HK-2 (cell line): Measurements from ENCODE around the gene TGM5.
A peak's percentile ranks its signal among the peaks of the same experiment; 100 is the strongest.
"Not testable (repeated sequence)": the region's sequence is repeated elsewhere in the genome, so short reads cannot be mapped to it uniquely, and the experiment has no call there.

Experiments used
- DNase-seq: peaks from one replicate; pipeline ENCODE4 v3.0.0-alpha.2; 2018; ENCODE audit not compliant: unreplicated experiment

Gene TGM5

DNA sequence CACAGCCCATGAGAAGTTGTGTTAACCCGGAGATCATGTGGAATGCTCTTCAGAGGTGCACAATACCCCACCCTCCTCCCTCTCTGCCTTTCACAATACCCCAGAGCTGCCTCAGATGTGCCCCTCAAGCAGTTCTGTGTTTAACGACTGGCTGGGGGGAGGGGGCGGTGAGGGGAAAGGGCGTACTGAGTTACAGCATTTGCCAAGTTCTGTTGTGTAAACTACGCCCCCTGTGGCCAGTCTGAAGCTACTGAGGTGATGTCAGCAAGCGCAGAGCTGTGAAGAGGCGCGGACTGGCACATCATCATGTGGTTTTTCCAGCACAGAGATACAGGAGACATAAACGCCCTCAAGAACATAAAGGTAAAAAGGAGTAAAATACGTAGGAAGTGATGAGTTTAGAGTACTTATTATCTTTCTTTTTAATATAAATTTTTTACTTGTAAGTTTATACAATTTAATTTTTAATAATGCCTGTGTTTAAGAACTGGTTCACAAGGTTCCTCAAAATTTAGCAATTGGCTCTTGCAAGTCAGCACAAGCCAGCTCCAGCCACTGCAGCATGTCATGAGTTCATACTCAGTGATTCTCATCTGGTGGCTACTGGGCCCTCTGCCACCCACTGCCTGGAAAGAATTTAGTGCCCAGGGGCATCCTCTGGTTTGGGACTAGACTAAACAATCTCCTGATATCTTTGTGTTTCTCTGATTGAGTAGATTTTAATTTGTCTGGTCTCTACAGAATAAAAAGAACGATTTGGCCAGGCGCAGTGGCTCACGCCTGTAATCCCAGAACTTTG lies 47.6 kb downstream of the TGM5 start:
- DNase-seq = no peak

DNA sequence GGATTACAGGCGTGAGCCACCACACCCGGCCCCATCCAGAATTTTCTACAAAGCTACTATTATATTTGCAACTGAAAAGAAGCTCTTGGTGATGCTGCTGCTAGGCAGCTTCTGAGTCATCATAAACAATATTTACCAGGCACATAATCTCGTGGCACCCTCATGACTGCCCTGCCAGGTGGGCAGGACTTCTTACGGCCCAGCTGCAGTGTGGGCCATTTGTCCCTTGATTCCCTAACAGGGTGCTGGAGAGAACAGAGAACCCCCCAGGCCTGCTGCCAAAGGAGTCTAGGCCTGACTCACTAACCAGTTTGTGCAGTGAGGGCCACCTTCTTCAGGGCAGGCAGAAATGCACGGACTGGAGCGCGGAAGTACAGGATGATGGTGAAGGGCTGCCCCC lies 50.8 kb downstream of the TGM5 start:
- DNase-seq = no peak

DNA sequence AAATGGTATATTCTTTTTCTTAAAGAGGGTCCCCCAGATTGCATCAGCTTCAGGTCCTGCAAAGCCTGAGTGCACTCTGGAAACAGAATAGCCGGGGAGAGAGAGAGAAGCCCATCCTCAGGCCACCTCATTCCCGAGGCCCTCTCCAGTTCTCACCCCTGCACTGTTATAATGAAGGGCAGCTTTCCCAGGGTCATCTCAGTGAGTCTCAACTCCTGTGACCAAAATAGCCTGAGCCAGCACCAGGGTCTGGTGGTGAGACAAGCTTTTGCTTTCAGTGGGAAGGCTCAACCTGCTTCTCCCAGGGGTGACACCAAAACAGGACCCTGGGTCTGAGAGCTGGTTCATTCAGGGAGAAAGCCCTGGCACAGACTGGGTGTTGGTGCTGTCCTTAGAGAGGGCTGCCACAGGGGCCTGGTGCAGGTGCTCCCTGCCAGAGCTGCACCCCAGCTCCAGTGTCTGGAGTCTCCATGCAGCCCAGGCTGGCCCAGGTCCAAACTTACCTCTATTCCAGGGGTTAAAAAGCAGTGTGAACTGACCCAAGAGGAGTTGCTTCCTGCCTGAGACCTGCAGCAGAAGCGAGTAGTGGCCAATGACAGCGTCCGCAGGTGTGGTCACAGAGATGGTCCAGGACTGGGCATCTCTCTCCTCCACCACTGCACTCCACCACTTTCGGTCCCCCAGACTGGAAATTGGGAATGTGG lies 52.0 kb downstream of the TGM5 start:
- DNase-seq = no peak

DNA sequence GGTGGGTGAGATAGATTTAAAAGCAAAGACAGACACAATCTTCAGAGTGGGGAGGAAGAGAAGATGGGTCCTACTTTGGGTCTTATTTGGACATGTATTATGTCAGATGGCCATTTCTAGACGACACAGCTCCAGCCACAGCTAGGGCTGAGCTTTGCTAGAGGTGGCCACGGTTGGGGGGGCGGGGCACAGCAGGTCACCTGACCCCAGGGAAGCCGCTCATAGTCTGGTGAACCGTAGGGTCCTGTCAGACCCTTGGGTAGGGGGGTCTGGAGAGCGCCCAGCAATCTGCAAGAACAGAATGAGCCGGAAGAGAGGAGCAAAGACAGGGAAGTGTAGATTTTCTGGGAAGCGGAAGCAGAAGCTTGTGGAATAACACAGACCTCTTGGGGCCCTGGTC lies 52.6 kb downstream of the TGM5 start:
- DNase-seq = no peak

DNA sequence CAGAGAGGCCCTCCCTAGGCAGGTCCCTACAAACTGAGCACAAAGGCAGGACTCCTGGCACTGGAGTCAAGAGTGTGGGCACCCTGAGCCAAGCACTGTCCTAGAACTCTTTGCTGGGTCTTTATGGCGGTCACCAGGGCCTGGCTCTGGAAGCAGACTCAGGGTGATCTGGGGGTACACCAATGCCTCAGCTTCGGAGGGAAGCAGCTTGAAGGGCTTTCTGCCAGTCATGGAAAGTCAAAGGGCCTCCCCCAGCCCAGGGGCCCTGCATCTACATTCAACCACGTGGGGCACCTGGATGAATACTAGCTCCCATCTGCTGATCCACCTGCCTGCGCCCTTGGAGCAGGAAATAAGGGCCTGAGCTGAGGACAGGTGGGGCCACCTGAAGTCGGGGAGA lies 53.3 kb downstream of the TGM5 start:
- DNase-seq = no peak

DNA sequence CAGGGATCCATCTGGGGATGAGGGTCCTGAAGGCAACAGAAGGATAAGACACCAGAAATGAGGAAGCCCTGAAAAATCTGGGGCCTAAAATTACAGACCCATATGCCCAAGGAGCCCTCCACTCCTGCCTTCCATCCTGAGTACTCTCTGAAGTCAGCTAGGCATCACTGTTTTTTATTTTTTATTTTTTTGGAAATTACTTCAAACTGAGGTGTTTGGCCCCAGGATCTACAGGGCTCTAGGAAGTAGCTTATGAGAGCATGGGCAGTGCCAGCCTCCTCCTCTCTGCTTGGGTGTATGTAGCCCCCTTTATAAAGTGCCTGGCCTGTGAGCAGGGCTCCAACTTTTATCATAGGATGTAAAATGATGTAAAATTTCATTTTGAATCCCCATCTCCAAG lies 53.8 kb downstream of the TGM5 start:
- DNase-seq = no peak

DNA sequence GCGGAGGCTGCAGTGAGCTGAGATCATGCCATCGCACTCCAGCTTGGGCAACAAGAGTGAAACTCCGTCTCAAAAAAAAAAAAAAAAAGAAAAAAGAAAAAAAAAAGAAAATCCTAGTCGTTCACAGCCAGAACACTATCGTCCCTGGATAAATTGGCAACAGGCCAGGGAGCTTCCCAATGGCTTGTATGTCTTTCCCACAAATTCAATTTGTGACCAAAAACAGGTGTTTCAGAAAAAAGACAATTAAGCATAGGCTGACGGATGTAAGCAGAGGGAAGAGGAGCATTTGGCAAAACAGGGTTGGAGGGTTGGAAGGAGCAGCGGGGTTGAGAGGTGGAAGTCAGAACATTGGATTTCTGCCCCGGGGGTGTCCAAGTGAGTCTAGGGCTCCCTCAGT lies 54.4 kb downstream of the TGM5 start:
- no peak for DNase-seq

DNA sequence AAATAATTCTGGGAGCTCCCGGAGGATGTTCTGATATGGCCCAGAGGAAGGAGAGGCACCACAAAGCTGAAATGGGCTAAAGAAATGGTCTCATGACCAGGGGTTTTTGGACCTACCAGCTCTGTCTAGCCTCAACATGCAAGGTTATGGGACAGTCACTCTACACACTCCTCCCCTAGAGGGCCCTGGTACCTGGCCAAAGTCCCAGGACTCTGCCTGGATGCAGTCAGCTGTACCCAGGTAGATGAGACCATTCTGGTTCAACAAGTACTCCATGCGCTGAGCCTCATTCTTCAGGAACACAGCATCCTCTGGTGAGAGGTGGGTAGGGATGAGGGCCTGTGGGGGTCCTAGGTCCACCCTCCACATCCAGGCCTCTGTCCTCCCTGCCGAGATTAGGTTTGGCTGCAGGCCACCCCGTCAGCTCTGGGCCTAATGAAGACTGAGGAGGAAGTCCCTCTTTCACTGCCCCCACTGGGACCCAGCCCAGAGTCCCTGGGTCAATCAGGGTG lies 55.4 kb downstream of the TGM5 start:
- DNase-seq = no peak

DNA sequence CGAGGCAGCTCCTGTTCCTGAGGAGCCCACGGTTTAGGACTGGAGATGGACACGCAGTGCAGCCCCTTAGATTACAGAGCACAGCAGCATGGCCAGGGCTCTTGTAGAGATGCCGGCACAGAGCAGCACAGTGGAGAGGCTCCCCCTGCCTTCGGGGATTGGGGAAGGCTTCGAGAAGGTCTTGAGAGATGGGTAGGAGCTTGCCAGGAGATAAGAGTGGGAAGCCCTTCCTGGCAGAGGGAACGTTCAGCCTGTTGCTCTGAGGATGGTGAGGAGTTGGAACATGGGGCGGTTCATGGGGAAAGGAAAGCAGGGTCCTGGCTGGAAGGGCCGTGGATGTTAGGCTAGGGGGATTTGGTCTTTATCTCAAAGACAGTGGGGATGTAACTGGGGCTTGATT lies 55.9 kb downstream of the TGM5 start:
- no peak for DNase-seq

DNA sequence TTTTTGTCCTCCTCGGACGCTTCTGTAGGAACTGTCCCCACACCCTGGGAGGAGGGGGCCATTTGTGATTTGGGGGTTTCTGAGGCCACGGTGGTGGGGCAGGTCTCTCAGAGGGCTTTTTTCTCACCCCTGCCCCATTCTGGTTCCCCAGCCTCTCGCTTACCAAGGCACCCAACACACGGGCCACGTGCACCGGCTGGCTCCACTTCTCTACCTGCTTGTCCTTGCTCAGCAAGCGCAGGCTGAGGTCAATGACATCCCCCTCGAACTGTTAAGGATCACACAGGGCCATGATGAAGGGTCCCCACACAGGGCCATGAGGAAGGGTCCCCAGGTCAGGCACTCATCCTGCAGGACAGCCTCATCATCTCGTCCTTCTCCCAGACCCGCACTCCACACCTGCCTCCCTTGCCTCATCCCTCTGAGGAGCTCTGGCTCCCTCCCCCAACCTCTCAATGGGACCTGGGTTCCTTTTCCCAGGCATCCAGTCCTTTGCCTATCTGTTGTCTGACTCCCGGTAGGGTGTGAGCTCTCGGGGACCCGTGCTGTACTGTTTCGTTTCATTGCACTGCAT lies 56.5 kb downstream of the TGM5 start:
- no peak for DNase-seq

DNA sequence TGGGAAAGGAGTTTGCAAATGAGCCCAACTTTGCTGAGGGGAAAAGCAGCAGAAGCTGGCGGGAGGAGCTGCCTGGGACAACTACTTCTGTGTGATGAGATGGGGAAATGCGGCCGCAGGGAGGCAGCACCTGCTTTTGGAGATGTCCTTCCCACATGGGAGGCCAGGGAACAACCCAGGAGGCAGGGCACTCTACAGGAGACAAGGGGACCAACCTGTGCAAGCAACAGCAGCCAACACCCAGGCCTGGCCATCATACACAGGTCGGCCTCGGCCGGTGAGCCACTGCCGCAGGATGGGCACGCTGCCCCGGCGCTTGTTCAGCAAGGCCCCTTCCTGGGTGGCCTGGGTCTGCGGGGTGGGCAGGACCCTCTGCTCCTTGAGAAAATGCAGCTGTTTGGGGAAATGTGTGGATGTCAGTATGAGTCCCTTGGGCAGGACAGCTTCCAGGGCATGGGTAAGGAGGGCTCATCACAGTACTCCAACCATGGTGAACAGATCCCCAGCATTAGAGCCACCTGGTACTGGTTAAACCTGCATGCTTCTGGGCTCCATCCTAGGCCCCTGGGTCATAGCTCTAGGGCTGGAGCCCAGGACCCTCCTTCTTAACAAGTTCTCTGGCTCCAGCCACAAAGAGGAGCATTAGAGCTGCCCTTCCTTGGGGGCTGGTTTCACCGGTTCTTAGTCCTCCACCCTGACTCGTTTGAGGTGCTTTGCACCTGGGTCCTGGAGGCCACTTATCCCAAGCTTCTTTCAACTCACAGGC lies 57.5 kb downstream of the TGM5 start:
- DNase-seq = no peak

DNA sequence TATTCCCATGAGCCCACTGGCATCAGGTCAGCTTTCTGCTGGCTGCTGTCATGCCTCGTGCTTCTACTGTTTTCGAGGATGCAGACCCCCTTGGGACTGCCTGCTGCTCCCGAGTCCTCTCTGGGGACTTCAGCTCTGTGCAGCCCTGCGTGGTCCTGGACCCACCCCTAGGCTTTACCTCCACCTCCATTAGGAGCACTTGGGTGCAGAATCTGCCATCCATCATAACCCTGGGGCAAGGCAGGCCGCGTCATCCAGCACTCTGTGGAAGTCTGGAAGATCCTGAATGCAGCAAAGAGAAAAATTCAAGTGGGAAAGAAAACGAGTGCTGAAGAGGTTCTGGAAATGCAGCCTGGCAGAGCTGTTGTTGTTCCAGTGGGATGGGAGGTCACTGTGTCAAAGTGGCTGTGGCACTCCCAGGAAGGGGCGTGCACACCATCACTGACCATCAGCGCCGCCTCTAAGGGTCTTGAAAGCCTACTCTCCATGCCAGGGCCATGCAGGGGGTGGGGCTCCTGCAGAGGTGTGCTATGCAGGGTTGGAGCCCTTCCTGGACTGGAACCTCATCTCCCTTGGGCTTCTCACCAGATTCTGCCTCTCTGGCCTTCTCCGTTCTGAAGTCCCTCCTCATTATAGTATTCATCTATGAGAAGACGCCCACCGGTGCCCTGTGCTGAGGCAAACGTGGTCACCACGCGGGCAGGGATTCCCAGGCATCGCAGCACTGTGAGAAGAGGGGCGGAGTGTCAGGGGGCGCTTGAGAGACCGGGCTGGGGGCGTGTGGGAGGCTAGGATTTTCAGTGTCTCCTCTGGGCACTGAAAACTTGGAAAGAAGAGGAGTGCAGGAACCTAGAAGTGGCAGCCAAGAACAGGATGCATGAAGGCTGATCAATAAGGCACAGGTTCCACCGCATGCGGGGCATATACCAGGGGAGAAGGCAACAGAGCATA lies 58.4 kb downstream of the TGM5 start:
- DNase-seq = no peak

DNA sequence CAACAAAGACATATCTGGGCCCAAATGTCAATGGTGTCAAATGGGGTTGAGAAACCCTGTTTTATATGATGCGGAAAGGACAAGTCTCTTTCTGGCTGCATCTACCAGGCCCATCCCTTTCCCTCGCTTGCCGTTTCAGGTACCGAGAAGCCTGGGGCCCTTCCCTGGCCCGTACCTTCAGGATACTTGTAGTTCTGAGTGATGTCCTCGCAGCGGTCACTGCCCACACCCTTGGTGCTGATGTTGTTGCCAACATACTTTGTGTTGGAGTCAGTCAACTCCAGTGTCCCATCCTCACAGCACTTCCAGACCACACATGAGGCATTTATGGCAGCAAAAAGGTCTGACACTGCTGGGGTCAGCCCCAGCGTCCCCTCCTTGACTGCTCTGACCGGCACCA lies 59.7 kb downstream of the TGM5 start:
- no peak for DNase-seq

DNA sequence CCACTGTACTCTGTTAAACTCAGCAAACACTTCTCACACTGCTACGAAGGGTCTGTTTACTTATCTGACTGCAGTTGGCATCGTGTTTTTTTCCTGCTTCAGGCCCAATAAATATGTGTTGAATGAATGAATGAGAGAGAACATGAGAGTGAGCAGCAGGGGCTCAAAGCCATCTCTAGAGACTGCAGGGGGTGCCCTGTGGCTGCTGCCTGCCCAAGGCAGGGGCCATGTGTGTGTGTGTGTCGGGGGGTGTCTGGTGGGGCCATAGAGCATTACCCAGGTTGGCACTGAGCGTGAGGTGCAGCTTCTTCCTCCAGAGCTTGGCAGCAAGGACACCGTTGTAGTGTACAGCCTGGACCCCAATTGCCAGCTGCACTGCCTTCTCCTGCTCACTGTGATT lies 60.7 kb downstream of the TGM5 start:
- DNase-seq = no peak

DNA sequence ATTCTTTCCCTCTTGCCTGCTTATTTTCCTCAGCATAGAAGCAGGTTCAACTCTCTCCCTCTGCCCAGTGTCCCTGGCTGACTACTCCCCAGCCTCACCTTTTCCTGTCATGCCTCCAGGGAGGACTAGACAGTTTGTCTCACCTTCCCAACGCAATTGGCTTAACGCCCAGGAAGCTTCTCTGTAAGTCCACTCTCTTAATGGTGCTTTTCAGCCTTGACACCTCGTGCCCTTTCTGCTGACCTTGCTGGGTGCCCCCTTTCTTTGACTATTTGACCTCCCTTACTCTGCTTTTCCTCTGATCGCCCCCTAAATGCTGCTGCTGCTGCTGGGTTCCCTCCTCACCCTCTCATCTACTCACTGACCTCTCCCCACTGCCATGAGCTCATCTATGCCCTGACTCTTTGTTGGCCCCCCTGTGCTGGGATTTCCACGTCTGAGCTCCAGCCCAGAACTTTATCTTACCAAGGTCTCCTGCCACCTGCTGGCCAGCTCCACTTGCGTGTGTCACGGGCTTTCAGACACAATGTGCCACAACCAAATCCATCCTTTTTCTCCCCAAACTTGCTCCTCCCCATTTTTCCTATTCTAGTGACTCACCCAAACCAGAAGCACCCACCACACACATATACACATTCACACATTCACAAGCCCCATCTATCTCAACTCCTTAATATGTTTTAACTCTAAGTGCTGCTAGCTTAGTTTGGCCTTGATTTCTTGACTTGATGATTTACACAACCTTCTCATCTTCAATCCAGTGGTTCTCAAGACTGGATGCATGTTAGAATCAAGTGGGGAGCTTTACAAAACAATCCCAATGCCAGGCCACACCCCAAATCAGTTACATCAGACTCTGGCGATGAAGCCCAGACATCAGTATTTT lies 62.5 kb downstream of the TGM5 start:
- peak; percentile 33 for DNase-seq

DNA sequence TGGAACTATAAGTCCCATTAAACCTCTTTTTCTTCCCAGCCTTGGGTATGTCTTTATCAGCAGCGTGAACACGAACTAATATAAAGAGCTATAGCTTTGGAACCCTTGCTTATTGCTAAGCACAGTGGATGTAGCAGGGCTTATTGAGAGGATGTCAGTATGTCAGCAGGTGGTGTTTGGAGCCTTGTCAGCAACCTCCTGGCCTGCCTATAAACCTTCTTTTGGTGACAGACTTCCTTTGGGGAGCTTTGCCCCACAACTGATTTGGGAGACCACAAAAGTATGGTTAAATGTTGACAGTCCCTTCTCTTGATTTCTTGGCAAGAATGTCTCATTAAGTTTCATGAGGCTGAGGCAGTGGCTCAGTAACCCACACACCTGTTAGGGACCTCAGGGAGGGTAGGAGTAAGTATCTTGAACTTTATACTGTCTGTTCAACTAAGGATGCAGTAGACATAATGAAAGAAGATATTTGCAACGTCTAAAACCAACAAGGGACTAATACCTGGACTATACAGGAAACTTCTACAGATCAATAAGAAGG lies 66.7 kb downstream of the TGM5 start:
- no peak for DNase-seq

DNA sequence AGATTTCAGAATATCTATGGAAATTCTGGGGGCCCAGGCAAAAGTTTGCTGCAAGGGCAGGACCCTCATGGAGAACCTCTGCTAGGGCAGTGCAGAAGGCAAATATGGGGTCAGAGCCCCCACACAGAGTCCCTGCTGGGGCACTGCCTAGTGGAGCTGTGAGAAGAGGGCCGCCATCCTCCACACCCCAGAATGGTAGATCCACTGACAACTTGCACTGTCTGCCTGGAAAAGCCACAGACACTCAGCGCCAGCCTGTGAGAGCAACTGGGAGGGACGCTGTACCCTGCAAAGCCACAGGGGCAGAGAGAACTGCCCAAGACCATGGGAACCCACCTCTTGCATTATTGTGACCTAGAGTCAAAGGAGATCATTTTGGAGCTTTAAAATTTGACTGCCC lies 67.7 kb downstream of the TGM5 start:
- no peak for DNase-seq

DNA sequence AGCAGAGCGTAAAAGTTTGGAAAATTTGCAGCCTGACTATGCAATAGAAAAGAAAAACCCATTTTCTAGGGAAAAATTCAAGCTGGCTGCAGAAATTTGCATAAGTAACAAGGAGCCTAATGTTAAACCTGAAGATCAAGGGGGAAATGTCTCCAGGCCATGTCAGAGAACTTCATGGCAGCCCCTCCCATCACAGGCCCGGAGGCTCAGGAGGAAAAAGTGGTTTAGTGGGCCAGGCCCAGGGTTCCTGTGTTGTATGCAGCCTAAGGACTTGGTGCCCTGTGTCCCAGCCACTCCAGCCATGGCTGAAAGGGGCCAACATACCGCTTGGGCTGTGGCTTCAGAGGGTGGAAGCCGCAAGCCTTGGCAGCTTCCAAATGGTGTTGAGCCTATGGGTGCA lies 68.2 kb downstream of the TGM5 start:
- not testable (repeated sequence) for DNase-seq

DNA sequence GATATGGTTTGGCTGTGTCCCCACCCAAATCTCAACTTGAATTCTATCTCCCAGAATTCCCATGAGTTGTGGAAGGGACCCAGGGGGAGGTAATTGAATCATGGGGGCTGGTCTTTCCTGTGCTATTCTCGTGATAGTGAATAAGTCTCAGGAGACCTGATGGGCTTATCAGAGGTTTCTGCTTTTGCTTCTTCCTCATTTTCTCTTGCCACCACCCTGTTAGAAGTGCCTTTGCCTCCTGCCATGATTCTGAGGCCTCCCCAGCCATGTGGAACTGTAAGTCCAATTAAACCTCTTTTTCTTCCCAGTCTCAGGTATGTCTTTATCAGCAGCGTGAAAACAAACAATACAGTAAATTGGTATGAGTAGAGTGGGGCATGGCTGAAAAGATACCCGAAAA lies 69.0 kb downstream of the TGM5 start:
- DNase-seq = not testable (repeated sequence)
